Measurements from ENCODE around the gene CSNK2A2. TPM values are rescaled to one million over a fixed set of nuclear protein-coding genes. Genes with fewer than 3 reads are reported as not detected.
A peak's percentile ranks its signal among the peaks of the same experiment; 100 is the strongest.

CSNK2A2 gene
- polyA plus RNA-seq, 1 donor from 2014 or later: 36.7 TPM

- H3K9ac ChIP-seq (ENCODE audit: low read length): no peak overlapping the region
- H3K79me2 ChIP-seq (replicated peaks; ENCODE audit: insufficient read depth, low read length): no peaks in the 10 kb centered on the region
- no peak overlapping the region for H3K27ac ChIP-seq (ENCODE audit: low read length)
- H3K27me3 ChIP-seq (ENCODE audit: insufficient read depth, low read depth, low read length): peaks cover 5% of the 10 kb centered on the region
- no peak for TF ChIP-seq RAD21 (conservative IDR thresholded peaks at IDR 0.05)
- TF ChIP-seq TAF1 (IDR thresholded peaks at IDR 0.05; ENCODE audit: low read depth): no peak
- no peak for TF ChIP-seq POLR2AphosphoS5 (IDR thresholded peaks at IDR 0.05)
- TF ChIP-seq REST (IDR thresholded peaks at IDR 0.05; ENCODE audit: borderline replicate concordance): no peak
- TF ChIP-seq CTCF (IDR thresholded peaks at IDR 0.05; ENCODE audit: poor library complexity, severe bottlenecking): no peak
- TF ChIP-seq SMC3 (conservative IDR thresholded peaks at IDR 0.05; ENCODE audit: poor library complexity): no peak
- TF ChIP-seq EZH2 (IDR thresholded peaks at IDR 0.05; ENCODE audit: borderline replicate concordance, insufficient read depth, low read length, poor library complexity, severe bottlenecking): no peak
- TF ChIP-seq MXI1 (conservative IDR thresholded peaks at IDR 0.05; ENCODE audit: poor library complexity, severe bottlenecking): no peak
- H3K4me2 ChIP-seq (ENCODE audit: low read length): no peak overlapping the region
- H3K36me3 ChIP-seq (ENCODE audit: insufficient read depth, low read length): no peaks in the 10 kb centered on the region
- no peaks in the 10 kb centered on the region for H4K20me1 ChIP-seq (ENCODE audit: insufficient read depth)
- no peaks in the 10 kb centered on the region for H3K9me2 ChIP-seq (ENCODE audit: insufficient read depth, low read length)
- H3K4me3 ChIP-seq (ENCODE audit: low read length): peak overlapping the region; percentile 72
- no peaks in the 10 kb centered on the region for H3F3A ChIP-seq (ENCODE audit: insufficient read depth, low read length, poor library complexity, severe bottlenecking)
- peak overlapping the region; percentile 74 for H2AFZ ChIP-seq (ENCODE audit: low read depth, low read length)
- no peaks in the 10 kb centered on the region for H3K9me3 ChIP-seq (ENCODE audit: low read length)
Observed at GRCh38 chr16:58235663-58236062, 37.8 kb upstream of the CSNK2A2 start.

- no peak overlapping the region for H3K4me2 ChIP-seq (ENCODE audit: low read length)
- TF ChIP-seq CTCF (IDR thresholded peaks at IDR 0.05; ENCODE audit: poor library complexity, severe bottlenecking) (no peak), TAF1 (IDR thresholded peaks at IDR 0.05; ENCODE audit: low read depth) (no peak), SMC3 (conservative IDR thresholded peaks at IDR 0.05; ENCODE audit: poor library complexity) (no peak), EP300 (conservative IDR thresholded peaks at IDR 0.05; ENCODE audit: poor library complexity, severe bottlenecking) (no peak), POLR2AphosphoS5 (IDR thresholded peaks at IDR 0.05) (no peak), RAD21 (conservative IDR thresholded peaks at IDR 0.05) (no peak), REST (IDR thresholded peaks at IDR 0.05; ENCODE audit: borderline replicate concordance) (no peak), MXI1 (conservative IDR thresholded peaks at IDR 0.05; ENCODE audit: poor library complexity, severe bottlenecking) (no peak), EZH2 (IDR thresholded peaks at IDR 0.05; ENCODE audit: borderline replicate concordance, insufficient read depth, low read length, poor library complexity, severe bottlenecking) (no peak)
- no peaks in the 10 kb centered on the region for H3K9me3 ChIP-seq (ENCODE audit: low read length)
- no peak overlapping the region for H3K4me3 ChIP-seq (ENCODE audit: low read length)
- H3K9ac ChIP-seq (ENCODE audit: low read length): no peak overlapping the region
- peaks cover 5% of the 10 kb centered on the region for H3K27me3 ChIP-seq (ENCODE audit: insufficient read depth, low read depth, low read length)
- no peak overlapping the region for H2AFZ ChIP-seq (ENCODE audit: low read depth, low read length)
- no peaks in the 10 kb centered on the region for H3K9me2 ChIP-seq (ENCODE audit: insufficient read depth, low read length)
- H3K79me2 ChIP-seq (replicated peaks; ENCODE audit: insufficient read depth, low read length): no peaks in the 10 kb centered on the region
- no peaks in the 10 kb centered on the region for H4K20me1 ChIP-seq (ENCODE audit: insufficient read depth)
- no peaks in the 10 kb centered on the region for H3F3A ChIP-seq (ENCODE audit: insufficient read depth, low read length, poor library complexity, severe bottlenecking)
- H3K27ac ChIP-seq (ENCODE audit: low read length): no peak overlapping the region
- H3K36me3 ChIP-seq (ENCODE audit: insufficient read depth, low read length): no peaks in the 10 kb centered on the region
Observed at GRCh38 chr16:58234831-58235595, 37.1 kb upstream of the CSNK2A2 start.

Data from neural cell (in vitro differentiated cells).